CD4-positive, alpha-beta T cell treated with Interleukin-4 for 4 hours (primary cell): ENCODE measurements around the gene BAIAP3.

Experiments
- DNase-seq: peaks from one replicate; pipeline ENCODE4 v3.0.0-alpha.2; 2020

The BAIAP3 gene

GRCh38 chr16:1371054-1371978 is 37.9 kb downstream of the BAIAP3 start:
- DNase-seq: no peak

DNA sequence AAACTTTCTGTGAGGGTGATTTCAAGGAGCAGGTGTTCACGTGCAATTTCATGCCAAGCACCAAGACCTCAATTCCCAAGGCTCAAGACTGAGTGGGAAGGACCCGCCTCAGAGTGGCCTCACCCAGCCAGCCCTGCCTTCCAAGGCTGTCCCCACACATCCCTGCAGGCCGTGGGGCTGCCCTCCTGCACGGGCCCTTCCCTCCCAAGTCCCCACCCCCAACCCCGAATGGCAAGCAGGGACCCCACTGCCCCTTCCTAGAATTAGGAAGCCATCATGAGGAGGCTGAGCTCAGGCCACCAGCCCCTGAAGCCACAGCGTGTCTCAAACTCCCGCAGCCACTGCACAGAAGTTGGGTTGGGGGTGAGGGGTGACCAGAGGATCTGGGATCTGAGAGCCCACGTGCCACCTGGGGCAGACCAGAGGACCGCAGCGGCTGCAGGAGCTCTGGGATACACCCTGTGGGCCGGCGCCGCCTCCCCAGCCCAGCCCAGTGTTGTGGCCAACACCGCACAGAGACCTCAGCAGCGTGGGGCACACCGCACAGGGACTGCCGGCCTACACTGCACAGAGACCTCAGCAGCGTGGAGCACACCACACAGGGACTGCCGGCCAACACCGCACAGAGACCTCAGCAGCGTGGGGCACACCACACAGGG is 39.0 kb downstream of the BAIAP3 start:
- no peak for DNase-seq

GRCh38 chr16:1374418-1375297 is 41.2 kb downstream of the BAIAP3 start:
- DNase-seq: no peak

DNA sequence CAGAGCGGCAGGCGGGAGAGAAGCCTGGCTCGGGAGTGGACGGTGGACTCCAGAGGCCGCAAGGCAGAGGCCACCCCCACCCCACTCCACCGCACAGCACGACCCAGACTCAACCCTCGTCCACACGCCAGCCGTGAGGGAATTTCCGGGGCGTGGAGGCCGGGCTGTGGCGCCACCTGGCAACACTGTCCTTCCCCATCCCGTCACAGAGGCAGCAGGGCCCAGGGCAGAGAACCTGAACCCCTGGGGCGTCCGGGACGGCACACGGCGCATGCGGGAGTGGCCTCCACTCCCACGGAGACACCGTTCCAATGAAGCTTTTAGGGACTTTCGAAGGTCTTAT is 41.8 kb downstream of the BAIAP3 start:
- DNase-seq: no peak

GRCh38 chr16:1375741-1376410 is 42.4 kb downstream of the BAIAP3 start:
- DNase-seq: no peak

GRCh38 chr16:1377406-1378010 is 44.1 kb downstream of the BAIAP3 start:
- no peak for DNase-seq

GRCh38 chr16:1378087-1378803 is 44.8 kb downstream of the BAIAP3 start:
- no peak for DNase-seq

DNA sequence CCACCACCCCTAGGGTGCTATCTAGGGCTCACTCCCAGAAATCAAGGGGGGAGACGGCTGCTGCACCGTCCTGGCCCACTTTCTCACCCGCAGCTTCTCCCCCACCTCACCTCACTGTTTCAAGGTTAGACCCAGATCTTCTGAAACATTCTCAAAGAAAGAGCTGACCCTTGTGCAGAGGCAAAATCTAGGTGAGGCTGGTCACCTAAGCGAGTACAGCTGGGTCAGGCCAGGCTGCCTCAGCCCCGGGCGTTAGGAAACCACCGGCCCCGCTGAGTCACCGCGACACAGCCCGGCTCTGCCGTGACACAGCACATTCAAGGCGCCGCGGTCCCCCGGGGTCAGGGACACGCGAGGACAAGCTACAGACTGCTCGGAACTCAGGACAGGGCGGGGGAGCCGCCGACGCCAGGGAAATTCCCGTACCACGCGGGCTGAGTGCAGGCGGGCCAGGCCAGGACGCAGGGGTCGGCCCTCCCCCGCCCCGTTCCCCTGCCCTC is 45.4 kb downstream of the BAIAP3 start:
- DNase-seq: peak; percentile 63

DNA sequence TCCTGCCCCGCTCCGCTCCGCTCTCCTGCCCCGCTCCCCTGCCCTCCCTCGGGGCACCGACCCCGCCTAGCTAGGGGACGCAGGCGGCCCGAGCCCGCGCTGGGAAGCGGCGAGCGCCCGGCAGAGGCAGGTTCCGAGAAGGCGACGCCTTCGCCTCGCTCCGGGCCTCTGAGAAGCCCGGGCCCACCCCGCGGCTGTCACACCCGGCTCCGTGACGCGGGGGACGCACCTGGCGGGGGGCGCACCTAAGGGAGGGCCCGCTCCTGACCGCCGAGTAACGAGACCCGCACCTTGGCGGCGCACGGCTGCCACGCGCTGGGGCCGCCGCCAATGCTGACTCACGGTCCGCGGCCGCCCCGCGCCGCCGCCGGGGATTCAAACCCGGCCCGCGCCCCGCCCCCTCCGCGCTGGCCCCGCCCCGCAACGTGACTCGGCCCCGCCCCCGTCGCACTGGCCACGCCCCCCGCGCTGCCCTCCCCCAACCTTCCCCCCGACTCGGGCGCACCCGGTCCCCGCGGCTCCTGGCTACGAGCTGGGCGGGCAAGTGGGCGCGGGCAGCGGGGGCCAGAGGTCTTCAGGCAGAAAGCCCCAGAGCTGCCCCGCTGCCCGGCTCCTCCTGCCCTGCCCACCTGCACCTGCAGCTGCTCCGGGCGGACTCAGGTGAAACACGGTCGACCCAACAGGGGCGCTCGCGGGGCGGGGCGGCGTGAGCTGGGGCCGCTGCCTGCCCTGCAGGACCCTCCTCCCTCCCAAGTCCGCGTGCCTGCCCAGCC is 46.0 kb downstream of the BAIAP3 start:
- peak; percentile 17 for DNase-seq

DNA sequence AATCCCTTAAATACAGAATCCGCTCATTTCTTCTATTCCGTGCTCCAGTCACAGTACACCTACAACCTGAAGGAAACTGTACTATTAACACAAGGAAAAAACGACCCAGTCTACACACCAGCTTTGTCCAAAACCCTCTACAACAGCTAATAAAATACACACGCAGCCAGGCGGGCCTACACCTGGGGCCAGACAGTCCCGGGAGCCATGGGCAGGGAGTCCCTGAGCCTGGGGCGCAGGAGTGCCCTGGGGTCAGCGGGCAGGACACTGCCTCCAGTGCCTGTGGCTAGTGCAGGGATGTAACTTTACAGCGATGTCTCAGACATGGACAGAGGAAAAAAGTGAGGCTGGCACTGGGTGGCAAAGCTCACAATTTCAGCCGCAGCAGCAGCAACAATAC is 46.8 kb downstream of the BAIAP3 start:
- DNase-seq: no peak

DNA sequence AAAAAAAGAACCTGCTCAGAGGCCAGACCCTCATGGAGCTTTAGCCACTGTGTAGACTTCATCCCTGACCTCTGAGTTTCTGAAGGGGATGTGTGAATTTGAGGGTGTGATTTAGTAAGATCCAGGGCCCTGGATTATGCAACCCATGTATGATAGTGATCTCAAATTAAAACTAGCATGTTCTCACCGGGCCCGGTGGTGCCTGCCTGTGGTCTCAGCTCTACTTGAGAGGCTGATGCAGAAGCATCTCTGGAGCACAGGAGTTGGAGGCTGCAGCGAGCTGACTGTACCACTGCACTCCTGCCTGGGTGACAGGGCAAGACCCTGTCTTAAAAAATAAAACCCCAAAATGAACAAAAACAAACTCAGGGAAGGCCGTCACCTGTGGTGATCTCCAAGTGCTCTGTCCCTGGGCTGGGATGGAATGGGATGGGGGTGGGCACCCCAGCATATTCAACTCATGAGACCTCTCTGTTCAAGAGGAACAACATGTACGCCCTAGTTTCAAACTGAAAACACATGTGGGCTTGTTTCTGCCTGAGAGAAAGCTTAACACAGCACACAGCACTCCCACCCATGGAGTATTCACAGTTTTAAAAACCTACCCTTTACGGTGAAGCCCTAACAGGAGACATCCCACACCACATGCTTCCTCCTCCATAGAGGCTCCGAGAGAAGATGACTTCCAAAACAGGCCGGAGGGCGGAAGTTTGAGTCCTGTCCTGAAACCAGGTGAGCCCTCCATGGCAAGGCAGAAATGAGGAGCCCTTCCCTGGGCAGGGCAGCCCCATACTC is 48.4 kb downstream of the BAIAP3 start:
- no peak for DNase-seq

- no peak for DNase-seq
Measured at GRCh38 chr16:1383556-1383955, 50.1 kb downstream of the BAIAP3 start.

- no peak for DNase-seq
Measured at GRCh38 chr16:1385232-1385631, 51.8 kb downstream of the BAIAP3 start.

DNA sequence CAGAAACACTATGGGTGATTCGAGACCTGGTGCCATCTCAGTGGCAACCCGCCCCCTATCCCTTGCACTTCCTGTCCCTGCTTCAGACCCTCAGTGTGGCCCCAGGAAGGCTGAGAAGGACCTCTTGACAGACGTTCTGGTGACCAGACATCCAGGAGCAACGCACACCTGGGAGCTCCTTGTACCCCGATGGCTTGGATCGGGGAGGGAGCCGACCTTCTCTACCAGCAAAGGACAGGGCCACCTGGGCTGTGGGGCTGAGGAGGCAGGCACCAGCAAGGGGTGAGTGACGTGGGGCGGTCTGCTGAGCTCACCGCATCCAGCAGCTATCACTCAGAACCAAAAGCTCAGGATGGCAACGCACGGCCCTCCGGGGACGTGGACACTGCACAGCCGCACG is 53.9 kb downstream of the BAIAP3 start:
- no peak for DNase-seq

GRCh38 chr16:1389762-1390161 is 56.3 kb downstream of the BAIAP3 start:
- DNase-seq: no peak

- DNase-seq: no peak
Measured at GRCh38 chr16:1390239-1390779, 56.9 kb downstream of the BAIAP3 start.

GRCh38 chr16:1392826-1393225 is 59.4 kb downstream of the BAIAP3 start:
- DNase-seq: no peak

- no peak for DNase-seq
Measured at GRCh38 chr16:1393613-1394176, 60.2 kb downstream of the BAIAP3 start.

- no peak for DNase-seq
Measured at GRCh38 chr16:1394367-1394951, 61.0 kb downstream of the BAIAP3 start.
